MG63 (cell line): Measurements from ENCODE around the gene KCTD19. TPM values are rescaled to one million over a fixed set of nuclear protein-coding genes. Genes with fewer than 3 reads are reported as not detected.

Source experiments
- DNase-seq: peaks from one replicate; pipeline ENCODE4 v3.0.0-alpha.2; 2020
- H3K27me3 ChIP-seq: fragments of 250-450 bp; sonication (Bioruptor Pico); 2 replicates; pipeline ENCODE4 v1.5.1; 2020; ENCODE audit warnings: mild to moderate bottlenecking, moderate library complexity
- H3K36me3 ChIP-seq: fragments of 250-450 bp; sonication (Bioruptor Pico); 2 replicates; pipeline ENCODE4 v1.5.1; 2020; ENCODE audit warnings: mild to moderate bottlenecking, moderate library complexity
- H3K4me3 ChIP-seq: fragments of 250-450 bp; sonication (Bioruptor Pico); 2 replicates; pipeline ENCODE4 v1.5.1; 2020; ENCODE audit warnings: mild to moderate bottlenecking, moderate library complexity
- H3K9me3 ChIP-seq: fragments of 250-450 bp; sonication (Bioruptor Pico); 2 replicates; pipeline ENCODE4 v1.5.1; 2020; ENCODE audit warnings: mild to moderate bottlenecking, moderate library complexity
- total RNA-seq: library from RNA; depleted of rRNA; stranded (reverse); fragments of >200 nt; shearing (Covaris generic); gene quantifications from 2 replicates; pipeline ENCODE4 v1.2.3, GENCODE V29; 2014; ENCODE audit warnings: low replicate concordance

The KCTD19 gene
- total RNA-seq, 1 experiment from 2014 or later: not detected

DNA sequence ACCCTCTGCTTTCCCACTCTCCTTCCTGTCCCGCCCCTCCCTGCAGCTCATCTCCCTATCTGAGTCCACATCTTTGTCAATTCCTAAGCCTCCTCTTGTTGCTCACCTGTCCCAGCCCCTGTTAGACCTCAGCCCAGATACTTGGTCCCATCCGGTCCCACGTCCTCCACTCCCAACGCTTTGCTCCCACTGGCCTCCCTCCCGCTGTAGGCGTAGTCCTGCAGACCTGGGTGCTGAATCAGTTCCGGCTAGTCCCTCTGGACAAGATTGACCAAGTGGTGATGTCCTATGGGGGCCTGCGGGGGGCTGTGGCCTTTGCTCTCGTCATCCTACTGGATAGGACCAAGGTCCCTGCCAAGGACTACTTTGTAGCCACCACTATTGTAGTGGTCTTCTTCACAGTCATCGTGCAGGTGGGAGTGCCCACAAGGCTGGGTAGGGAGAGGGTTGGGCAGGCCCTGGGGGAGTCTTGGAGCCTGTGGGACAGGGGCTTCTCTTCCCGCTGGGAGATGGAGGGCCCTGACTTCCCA lies 69.8 kb downstream of the KCTD19 start:
- DNase-seq: no peak
- Histone ChIP-seq H3K27me3 (no peaks in the 10 kb centered on the region), H3K4me3 (no peak overlapping the region), H3K9me3 (no peaks in the 10 kb centered on the region), H3K36me3 (no peaks in the 10 kb centered on the region)

DNA sequence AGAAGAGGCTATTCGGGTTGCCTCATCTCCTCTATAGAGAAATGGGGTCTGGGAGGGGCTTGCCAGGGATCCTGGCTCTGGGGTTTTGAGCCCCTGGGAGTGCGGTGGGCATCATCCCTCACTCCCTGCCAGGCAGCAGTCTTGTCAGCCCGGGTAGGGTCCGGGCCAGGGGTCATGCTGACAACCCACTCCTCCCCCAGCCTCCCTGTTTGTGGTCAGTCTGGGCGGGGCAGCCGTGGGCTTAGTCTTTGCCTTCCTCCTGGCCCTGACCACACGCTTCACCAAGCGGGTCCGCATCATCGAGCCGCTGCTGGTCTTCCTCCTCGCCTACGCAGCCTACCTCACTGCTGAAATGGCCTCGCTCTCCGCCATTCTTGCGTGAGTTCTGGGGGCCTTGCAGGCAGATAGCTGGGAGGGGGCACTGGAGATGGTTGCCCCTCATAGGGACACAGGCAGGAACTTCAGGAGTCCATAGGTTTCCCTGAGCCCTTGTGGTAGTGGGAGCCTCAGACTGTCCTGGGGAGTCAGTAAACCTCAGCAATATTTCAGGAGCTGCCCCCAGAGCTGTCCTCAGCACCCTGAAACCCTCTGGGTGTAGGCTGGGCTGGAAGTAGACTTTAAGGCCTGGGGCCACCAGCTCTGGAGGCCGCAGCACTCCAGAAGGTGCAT lies 70.9 kb downstream of the KCTD19 start:
- H3K9me3 ChIP-seq: no peaks in the 10 kb centered on the region
- no peak for DNase-seq
- no peaks in the 10 kb centered on the region for H3K27me3 ChIP-seq
- no peaks in the 10 kb centered on the region for H3K36me3 ChIP-seq
- no peak overlapping the region for H3K4me3 ChIP-seq

DNA sequence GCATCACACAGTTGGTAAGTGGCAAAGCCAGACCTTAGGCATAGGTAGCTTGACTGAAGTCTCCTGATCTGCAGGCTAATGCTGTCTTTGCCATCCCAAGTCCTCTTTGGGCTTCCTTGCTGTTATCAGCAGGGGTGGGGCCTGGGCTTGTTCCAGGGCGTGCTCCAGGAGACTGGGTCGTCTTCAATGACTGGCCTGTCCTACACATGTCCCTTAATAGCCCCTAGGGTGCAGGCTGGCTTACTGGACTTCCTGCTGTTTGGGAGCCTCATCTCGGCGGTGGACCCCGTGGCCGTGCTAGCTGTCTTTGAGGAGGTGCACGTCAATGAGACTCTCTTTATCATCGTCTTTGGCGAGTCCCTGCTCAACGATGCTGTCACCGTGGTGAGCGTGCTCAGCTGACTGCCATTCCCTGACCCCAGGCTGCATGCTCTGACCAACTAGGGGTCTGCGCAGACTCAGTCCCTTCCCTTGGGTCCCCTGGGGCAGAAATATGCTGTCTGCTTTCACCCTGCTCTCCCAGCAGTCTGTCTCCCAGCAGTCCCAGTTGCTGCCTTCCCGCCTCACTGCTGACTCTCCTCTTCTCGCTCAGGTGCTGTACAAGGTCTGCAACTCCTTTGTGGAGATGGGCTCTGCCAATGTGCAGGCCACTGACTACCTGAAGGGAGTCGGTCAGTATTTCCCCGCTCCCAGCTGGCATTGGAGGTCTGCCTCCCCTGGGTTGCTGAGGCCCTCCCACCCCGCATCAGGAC lies 71.6 kb downstream of the KCTD19 start:
- no peak for DNase-seq

DNA sequence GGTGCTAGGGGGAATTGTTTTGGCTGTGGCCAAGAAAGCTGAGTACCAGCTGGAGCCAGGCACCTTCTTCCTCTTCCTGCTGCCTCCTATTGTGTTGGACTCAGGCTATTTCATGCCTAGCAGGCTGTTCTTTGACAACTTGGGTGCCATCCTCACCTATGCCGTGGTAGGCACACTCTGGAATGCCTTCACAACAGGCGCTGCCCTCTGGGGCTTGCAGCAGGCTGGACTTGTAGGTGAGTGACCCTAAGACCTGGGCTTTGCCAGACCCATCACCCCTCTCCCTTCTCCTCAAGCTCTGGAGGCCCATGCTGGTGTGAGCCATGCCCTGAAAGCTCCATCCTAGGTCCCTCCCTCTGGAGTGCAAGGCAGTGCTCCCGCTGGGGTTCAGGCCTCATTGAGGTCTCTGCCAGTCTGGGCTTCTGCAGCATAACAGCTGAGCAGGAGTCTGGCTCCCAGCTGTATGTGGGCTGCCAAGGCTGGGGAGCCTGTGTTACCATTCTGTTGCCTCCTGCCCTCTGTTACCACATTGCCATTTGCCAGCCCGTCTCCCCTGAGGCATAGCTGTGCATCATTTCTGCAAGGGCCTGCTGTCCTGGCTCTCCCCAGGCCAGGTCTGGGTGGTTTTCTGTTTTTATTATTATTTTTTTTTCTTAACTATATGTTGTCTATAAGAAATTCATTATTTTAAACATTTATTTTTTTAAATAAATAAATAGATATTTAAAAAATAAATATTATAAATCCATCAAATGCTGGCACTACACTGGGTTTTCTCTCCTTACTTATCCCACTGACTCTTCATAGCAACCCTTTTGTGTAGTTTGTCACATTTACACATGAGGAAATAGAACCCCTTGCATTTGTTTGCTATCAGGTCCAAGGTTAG lies 73.7 kb downstream of the KCTD19 start:
- Histone ChIP-seq H3K4me3 (no peak overlapping the region), H3K36me3 (no peaks in the 10 kb centered on the region), H3K27me3 (no peaks in the 10 kb centered on the region), H3K9me3 (no peaks in the 10 kb centered on the region)
- peak; percentile 36 for DNase-seq

More for the DNA sequence above, 71.6 kb downstream of the KCTD19 start:
- Histone ChIP-seq H3K9me3 (no peaks in the 10 kb centered on the region), H3K36me3 (no peaks in the 10 kb centered on the region), H3K4me3 (no peak overlapping the region), H3K27me3 (no peaks in the 10 kb centered on the region)

DNA sequence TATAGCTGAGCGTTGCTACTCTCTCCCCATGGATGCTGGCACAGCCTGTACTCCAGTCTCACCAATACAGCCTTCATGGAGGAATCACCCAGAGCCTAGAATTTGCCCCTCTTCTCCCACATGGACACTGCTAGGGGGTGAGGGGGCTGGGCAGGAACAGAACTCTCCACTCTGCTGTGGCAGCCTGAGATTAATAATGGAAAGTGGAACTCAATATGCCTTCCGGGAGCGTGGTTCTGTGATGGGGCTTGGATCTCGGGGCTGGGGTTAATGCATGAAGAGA lies 76.6 kb downstream of the KCTD19 start:
- Histone ChIP-seq H3K27me3 (no peaks in the 10 kb centered on the region), H3K9me3 (no peaks in the 10 kb centered on the region), H3K36me3 (no peaks in the 10 kb centered on the region), H3K4me3 (no peak overlapping the region)
- DNase-seq: no peak

DNA sequence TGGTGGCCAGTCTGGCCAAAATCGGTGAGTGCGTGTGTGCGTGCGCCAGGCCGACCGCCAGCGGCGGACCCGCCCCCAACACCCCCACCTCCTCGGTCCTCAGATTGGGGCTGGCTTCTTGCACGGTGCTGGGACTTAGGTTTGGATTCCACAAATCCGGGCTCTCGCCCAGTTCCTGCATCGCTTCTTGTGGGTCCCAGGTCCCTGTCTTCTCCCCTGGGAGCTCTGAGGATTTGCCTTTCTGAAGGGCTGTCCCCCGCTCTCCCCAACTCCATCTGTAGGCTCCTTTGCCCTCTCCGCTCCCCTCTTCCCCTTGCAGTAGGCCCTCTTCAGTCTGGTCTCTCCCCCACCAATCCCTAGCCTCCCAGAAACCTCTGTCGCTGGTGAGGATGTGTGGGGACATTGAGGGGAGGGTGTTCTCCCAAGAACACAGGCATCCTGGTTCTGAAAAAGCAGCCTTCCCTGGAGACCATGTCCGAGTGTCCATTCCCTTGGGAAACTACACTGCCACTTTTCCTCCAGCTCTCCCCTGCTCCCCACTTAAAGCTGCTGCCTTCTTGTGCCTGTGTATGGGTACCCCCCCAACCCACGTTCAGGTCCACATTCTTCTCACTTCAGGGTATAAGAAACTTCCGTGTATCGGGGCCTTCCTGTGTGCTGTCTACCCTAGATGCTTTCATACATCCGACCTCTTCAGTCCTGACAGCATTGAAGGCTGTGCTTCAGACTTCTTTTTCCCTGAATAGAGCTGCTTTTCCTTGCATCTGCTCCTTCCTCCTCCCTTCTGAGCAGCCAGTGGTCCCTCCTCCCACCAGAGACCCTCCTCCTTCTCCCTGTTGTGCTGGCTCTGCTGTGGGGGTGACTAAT lies 77.1 kb downstream of the KCTD19 start:
- no peaks in the 10 kb centered on the region for H3K27me3 ChIP-seq
- peak overlapping the region; percentile 39 for H3K4me3 ChIP-seq
- H3K9me3 ChIP-seq: no peaks in the 10 kb centered on the region
- no peaks in the 10 kb centered on the region for H3K36me3 ChIP-seq
- no peak for DNase-seq

DNA sequence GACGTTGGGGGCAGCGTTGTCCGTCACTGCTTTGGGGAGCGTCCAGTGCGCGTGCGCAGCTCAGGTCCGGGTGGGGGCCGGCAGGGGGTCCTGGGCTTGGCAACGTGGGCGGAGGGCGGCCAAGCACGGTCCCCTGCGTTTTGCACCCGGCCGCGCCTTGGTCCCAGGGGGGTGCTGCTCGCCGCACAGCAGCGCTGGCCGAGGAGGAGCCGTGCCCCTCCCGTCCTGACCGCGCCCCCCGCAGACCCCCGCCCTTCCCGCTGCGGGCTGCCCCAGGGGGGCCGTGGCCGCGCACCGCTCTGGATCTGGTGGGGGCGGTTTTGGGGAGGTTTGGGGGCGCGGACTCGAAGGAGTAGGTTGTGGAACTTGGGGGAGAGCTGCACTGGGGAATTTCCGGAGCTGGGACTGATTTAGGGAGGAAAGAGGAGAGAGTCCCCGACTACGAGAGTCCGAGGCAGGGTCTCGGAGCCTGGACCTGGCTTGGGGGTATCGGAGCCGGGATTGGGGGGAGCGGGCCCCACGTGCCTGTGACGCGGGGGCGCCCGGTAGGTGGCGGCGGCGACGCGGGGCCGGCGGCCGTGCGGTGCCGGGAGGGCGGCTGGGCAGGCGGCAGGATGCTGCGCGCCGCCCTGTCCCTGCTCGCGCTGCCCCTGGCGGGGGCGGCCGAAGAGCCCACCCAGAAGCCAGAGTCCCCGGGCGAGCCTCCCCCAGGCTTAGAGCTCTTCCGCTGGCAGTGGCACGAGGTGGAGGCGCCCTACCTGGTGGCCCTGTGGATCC lies 78.0 kb downstream of the KCTD19 start, which contains the start of gene SLC9A5:
SLC9A5 (plus strand) TSS at position 579 of the 777 bp plus-strand sequence; CDS start at position 615, 36 bp downstream.
- Histone ChIP-seq H3K27me3 (no peaks in the 10 kb centered on the region), H3K36me3 (no peaks in the 10 kb centered on the region), H3K4me3 (peak within 1 kb of the TSS; percentile 62), H3K9me3 (no peaks in the 10 kb centered on the region)
- no peak for DNase-seq

DNA sequence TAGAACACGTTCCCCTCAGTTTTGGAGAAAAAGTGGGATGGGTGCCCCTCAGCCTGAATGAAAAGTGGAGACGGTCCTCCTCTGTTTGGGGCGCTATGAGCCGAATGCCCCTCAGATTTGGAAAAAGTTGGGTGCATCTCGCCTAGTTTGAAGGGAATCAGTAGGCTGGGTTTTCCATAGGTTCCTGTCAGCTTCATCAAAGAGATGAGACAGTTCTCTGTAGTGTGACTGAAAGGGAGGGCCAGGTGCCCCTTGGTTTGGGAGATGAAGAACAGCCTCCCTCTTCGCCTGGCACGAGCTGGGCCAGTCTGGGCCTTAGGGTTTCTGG lies 78.5 kb downstream of the KCTD19 start:
- Histone ChIP-seq H3K9me3 (no peaks in the 10 kb centered on the region), H3K36me3 (no peaks in the 10 kb centered on the region), H3K4me3 (peak overlapping the region; percentile 39), H3K27me3 (no peaks in the 10 kb centered on the region)
- DNase-seq: no peak

DNA sequence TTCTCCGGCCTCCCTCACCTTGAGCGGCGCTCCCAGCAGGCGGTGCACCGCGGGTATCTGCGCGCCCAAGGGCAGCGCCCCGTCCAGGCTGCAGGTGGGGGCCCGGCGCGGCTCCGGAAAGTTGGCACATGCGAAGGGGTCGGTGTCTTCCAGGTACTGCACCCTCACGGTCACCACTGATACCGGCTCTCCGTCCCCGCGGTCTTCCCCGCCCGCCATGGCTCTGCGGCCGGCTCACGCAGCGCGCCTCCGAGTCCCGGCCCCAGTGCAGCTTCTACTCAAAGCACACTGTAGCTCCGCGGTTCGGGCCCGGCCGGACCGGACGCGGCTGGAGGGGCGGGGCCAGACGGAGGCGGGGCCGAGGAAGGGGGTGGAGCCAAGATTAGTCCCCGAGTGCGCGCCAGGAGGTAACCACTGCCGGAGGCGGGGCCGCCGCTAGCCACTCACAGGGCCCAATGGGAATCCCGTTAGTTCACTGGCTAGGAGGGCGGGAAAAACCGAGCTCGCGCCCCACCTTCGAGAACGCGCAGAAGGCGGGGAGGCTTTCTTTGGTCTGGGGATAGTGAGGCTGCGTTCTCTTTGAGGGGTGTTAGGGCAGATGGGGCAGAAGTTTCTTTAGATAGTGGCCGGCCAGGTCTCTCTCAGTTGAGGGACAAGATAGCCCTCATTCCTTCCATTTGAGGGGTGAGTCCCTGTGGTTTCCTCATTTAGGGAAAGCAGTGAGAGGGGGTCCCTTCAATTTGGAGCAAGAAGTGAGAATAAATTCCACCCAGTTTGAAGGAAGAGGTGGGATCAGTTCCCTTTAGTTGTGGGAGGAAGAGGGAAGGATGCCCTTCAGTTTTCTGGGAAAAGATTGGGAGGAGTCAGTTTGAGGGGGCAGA lies 79.1 kb downstream of the KCTD19 start, which contains the start of gene FHOD1:
FHOD1 (minus strand) TSS at position 290 of the 881 bp plus-strand sequence; CDS start at position 219, 71 bp downstream.
- no peaks in the 10 kb centered on the region for H3K9me3 ChIP-seq
- peak; percentile 94 for DNase-seq
- H3K36me3 ChIP-seq: no peaks in the 10 kb centered on the region
- H3K4me3 ChIP-seq: peak within 1 kb of the TSS; percentile 62
- H3K27me3 ChIP-seq: no peaks in the 10 kb centered on the region

DNA sequence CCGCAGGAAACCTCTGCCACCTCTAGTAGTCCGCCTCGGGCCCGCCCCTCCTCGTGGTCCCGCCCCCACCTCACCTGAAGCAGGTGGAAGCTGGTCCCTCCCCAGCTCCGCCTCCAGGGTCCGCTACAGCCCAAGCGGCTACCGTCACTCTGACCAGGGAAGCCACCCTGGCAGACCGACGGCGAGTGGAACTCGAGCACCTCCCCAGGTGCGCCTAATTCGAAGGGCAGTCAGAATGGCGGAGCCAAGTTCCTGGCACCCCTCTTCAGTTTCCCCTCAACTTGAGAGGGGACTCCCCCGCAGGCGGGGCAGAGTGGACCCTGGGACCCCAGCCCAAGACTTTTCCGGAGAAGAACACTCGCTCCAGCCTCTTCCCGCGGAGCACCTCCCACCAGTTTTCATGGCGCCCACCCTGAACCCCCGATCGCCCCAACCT lies 79.8 kb downstream of the KCTD19 start:
- H3K27me3 ChIP-seq: no peaks in the 10 kb centered on the region
- H3K9me3 ChIP-seq: no peaks in the 10 kb centered on the region
- H3K4me3 ChIP-seq: peak overlapping the region; percentile 62
- no peak for DNase-seq
- no peaks in the 10 kb centered on the region for H3K36me3 ChIP-seq

DNA sequence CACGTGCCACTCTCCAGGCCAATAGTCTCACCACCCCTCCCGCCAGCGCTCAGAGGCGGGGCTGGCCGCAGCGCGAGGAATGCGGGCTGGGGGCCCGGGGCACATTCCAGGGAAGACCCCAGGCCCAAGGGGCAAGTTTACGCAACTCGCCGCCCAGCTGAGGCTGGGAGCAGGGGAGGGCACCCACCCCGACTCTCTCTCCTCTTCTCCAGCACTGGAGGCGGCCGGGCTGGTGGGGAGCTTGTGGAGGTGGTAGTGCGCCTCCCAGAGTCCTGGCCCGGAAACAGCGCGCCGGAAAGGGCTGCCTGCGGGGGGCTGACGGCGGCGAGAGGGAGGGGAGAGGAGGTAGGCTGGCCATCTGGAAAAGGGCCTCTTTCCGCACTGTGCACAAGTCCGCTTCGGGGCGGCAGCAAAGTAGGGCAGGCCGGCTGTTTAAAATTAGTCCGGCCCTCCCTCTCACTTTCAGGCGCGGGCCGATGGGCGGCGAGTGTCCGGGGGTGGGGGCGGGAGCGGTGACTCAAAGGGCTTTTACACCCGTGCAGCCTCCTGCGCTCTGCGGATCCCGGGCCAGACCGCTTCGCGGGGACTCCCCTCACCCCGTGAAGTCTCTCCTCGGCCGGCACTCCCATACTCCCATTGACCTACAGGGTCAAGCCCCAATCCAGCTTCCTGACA lies 80.3 kb downstream of the KCTD19 start:
- H3K9me3 ChIP-seq: no peaks in the 10 kb centered on the region
- H3K36me3 ChIP-seq: no peaks in the 10 kb centered on the region
- DNase-seq: peak; percentile 73
- peak overlapping the region; percentile 62 for H3K4me3 ChIP-seq
- no peaks in the 10 kb centered on the region for H3K27me3 ChIP-seq

DNA sequence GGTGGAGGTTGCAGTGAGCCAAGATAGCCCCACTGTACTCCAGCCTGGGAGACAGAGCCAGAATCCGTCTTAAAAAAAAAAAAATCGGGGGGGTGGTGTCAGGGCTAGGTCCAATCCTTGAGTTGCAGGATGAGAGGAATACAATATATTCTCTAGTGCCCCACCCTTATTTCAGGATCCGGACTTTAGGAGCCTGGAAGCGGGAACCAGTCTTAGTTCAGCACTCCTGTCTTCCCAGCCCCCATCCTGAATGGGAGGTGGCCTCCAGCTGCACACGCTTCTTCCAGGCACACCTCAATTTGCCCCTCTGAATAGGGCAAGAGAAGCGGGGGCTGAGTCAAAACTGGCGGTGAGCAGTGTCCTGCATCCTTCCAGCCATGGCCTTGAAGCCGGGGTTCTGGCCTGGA lies 80.9 kb downstream of the KCTD19 start:
- no peaks in the 10 kb centered on the region for H3K27me3 ChIP-seq
- H3K36me3 ChIP-seq: no peaks in the 10 kb centered on the region
- no peak for DNase-seq
- peak overlapping the region; percentile 62 for H3K4me3 ChIP-seq
- no peaks in the 10 kb centered on the region for H3K9me3 ChIP-seq

DNA sequence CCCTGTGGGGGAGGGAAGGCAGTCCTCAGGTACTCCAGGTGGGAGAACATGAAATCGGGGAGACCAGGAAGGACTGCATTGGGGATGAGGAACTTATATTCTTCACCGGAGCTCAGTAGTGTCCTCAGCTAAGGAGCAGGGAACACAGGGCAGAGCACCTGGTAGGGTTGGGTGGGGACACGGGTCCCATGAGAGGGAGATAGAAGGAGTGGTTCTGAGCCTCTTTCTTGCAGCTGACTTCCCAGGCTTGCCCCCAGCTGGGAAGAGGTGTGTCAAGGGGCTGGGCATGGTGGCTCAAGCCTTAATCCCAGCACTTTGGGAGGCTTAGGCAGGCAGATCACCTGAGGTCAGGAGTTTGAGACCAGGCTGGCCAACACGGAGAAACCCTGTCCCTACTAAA lies 81.4 kb downstream of the KCTD19 start:
- H3K36me3 ChIP-seq: no peaks in the 10 kb centered on the region
- H3K27me3 ChIP-seq: no peaks in the 10 kb centered on the region
- no peak for DNase-seq
- no peak overlapping the region; the same call in 1 of the 2 replicates for H3K4me3 ChIP-seq
- no peaks in the 10 kb centered on the region for H3K9me3 ChIP-seq
